Measurements from ENCODE around the gene NECTIN3.

NECTIN3 gene

GRCh38 chr3:111106993-111107661, 35.5 kb downstream of the NECTIN3 start (continued):
- no peak for TF ChIP-seq ZNF645 (tag by site-specific recombination; IDR thresholded peaks at IDR 0.05)

GRCh38 chr3:111107662-111108035, 36.0 kb downstream of the NECTIN3 start:
- CTCF ChIA-PET = no interaction called here
- H3K4me1 ChIP-seq (ENCODE audit: control insufficient read depth, insufficient read depth, low read length) = no peaks in the 10 kb centered on the region
- TF ChIP-seq SCRT2 (tag by site-specific recombination; IDR thresholded peaks at IDR 0.05) (no peak), TSHZ1 (tag by site-specific recombination; IDR thresholded peaks at IDR 0.05; ENCODE audit: borderline replicate concordance) (no peak), RBAK (tag by site-specific recombination; IDR thresholded peaks at IDR 0.05) (no peak), PATZ1 (tag by site-specific recombination; IDR thresholded peaks at IDR 0.05) (no peak), ZBTB7A (tag by site-specific recombination; IDR thresholded peaks at IDR 0.05; ENCODE audit: low read depth) (no peak), ZNF354C (tag by site-specific recombination; IDR thresholded peaks at IDR 0.05; ENCODE audit: borderline replicate concordance, low read depth) (no peak), ZNF571 (tag by site-specific recombination; IDR thresholded peaks at IDR 0.05) (no peak)

GRCh38 chr3:111112913-111113312, 41.3 kb downstream of the NECTIN3 start:
- Histone ChIP-seq H3K27ac (ENCODE audit: extremely low read depth, low read depth, low read length) (no peak overlapping the region), H3K36me3 (ENCODE audit: control insufficient read depth in 2 of 2, insufficient read depth in 1 of 2, low read length in 2 of 2) (no peaks in the 10 kb centered on the region), H3K4me3 (ENCODE audit: low read depth, low read length) (no peak overlapping the region), H3K4me1 (ENCODE audit: control insufficient read depth, insufficient read depth, low read length) (no peaks in the 10 kb centered on the region), H3K9me3 (ENCODE audit: control insufficient read depth, insufficient read depth, low read depth, low read length) (no peaks in the 10 kb centered on the region)
- POLR2A ChIA-PET = no interaction called here
- TF ChIP-seq GLIS2 (tag by site-specific recombination; IDR thresholded peaks at IDR 0.05) (no peak), ZFP41 (tag by site-specific recombination; IDR thresholded peaks at IDR 0.05; ENCODE audit: borderline replicate concordance) (no peak), ZBTB8A (tag by site-specific recombination; IDR thresholded peaks at IDR 0.05) (no peak), YY1 (tag by site-specific recombination; IDR thresholded peaks at IDR 0.05) (no peak), ZNF629 (tag by site-specific recombination; IDR thresholded peaks at IDR 0.05) (no peak), ZFP69B (tag by site-specific recombination; IDR thresholded peaks at IDR 0.05) (no peak)
- CTCF ChIA-PET = no interaction called here

More at GRCh38 chr3:111107662-111108035, 36.0 kb downstream of the NECTIN3 start:
- H3K27ac ChIP-seq (ENCODE audit: extremely low read depth, low read depth, low read length) = no peak overlapping the region
- no peaks in the 10 kb centered on the region for H3K9me3 ChIP-seq (ENCODE audit: control insufficient read depth, insufficient read depth, low read depth, low read length)
- no peak overlapping the region for H3K4me3 ChIP-seq (ENCODE audit: low read depth, low read length)
- no peaks in the 10 kb centered on the region for H3K36me3 ChIP-seq (ENCODE audit: control insufficient read depth in 2 of 2, insufficient read depth in 1 of 2, low read length in 2 of 2)
- POLR2A ChIA-PET = no interaction called here

Data from HEK293 (cell line).